Left kidney (tissue), 2 donors: ENCODE measurements around the gene SKOR1. TPM values are rescaled to one million over a fixed set of nuclear protein-coding genes. Genes with fewer than 3 reads are reported as not detected.

Experiments
- DNase-seq: peaks from one replicate; pipeline ENCODE4 v3.0.0-alpha.2; 2013
- polyA plus RNA-seq: library from polyadenylated mRNA; unstranded; fragments of 120-200 nt; gene quantifications from one replicate; pipeline ENCODE4 v1.2.1, GENCODE V29; 2013; ENCODE audit not compliant: insufficient read length

Gene SKOR1
- polyA plus RNA-seq, 1 donor: 0.70 TPM

- no peak for DNase-seq
Observed at GRCh38 chr15:67796196-67797127, 28.8 kb upstream of the SKOR1 start.

- no peak for DNase-seq
Observed at GRCh38 chr15:67799801-67800205, 25.5 kb upstream of the SKOR1 start.

- no peak for DNase-seq
Observed at GRCh38 chr15:67801142-67801541, 24.2 kb upstream of the SKOR1 start.

- DNase-seq: no peak
Observed at GRCh38 chr15:67801926-67802914, 23.1 kb upstream of the SKOR1 start.

- DNase-seq: no peak
Observed at GRCh38 chr15:67803299-67803698, 22.0 kb upstream of the SKOR1 start.

GRCh38 chr15:67803996-67804843 is 21.1 kb upstream of the SKOR1 start:
- DNase-seq: no peak

GRCh38 chr15:67805008-67805665 is 20.2 kb upstream of the SKOR1 start:
- DNase-seq: no peak

GRCh38 chr15:67805666-67806516 is 19.4 kb upstream of the SKOR1 start:
- no peak for DNase-seq

GRCh38 chr15:67806536-67806935 is 18.8 kb upstream of the SKOR1 start:
- no peak for DNase-seq

GRCh38 chr15:67807141-67807540 is 18.2 kb upstream of the SKOR1 start:
- no peak for DNase-seq

- DNase-seq: no peak
Observed at GRCh38 chr15:67807836-67808235, 17.5 kb upstream of the SKOR1 start.

- DNase-seq: no peak
Observed at GRCh38 chr15:67808821-67809220, 16.5 kb upstream of the SKOR1 start.

- DNase-seq: no peak
Observed at GRCh38 chr15:67809441-67809840, 15.9 kb upstream of the SKOR1 start.

GRCh38 chr15:67809866-67810265 is 15.4 kb upstream of the SKOR1 start:
- no peak for DNase-seq

- no peak for DNase-seq
Observed at GRCh38 chr15:67812241-67812644, 13.1 kb upstream of the SKOR1 start.

GRCh38 chr15:67813104-67813634 is 12.1 kb upstream of the SKOR1 start:
- DNase-seq: no peak

GRCh38 chr15:67815036-67815592 is 10.2 kb upstream of the SKOR1 start:
- DNase-seq: no peak

GRCh38 chr15:67816668-67817067 is 8.6 kb upstream of the SKOR1 start:
- DNase-seq: no peak

GRCh38 chr15:67818464-67818863 is 6.8 kb upstream of the SKOR1 start:
- DNase-seq: no peak

GRCh38 chr15:67819636-67820035 is 5.7 kb upstream of the SKOR1 start:
- no peak for DNase-seq
